Measurements from ENCODE around the gene LYPD6. TPM values are rescaled to one million over a fixed set of nuclear protein-coding genes. Genes with fewer than 3 reads are reported as not detected.

Gene LYPD6
- total RNA-seq, 1 experiment from 2014 or later, result 2.4 TPM

DNA sequence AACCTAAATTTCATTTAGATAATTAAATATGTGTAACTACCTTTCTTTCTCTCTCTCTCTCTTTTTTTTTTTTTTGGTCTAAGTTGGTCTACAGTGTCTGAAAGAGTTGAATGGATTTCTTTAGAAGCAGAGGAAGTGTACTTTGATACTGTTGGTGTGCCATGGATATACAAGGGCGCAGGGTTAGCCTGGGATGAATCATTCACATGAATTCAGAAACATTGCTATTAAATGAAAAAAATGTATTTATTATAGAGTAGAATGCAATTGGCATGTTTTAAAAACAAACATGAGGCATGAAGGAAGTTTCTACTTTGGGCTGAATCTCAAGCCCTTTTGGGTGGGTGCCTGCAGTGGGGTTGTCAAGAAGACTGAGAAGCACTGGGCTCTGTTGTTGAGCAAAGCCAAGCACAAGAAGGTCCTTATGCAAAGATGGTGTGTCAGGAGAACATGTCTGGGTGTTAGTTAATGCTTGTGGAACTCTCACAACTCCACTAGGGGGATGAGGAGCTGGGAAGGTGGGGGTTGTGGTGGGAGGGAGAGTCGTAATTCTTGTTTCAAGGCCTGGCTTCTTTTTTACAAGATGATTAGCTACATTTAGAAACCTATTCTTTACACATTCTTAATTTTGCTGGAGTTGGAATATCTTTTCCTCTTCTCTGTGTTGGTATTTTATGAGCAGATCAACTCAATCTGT, 57.9 kb downstream of the LYPD6 start:
- peak; percentile 39 for TF ChIP-seq CTCF (conservative IDR thresholded peaks at IDR 0.05; ENCODE audit: low read depth, low read length)
- TF ChIP-seq EZH2phosphoT487 (IDR thresholded peaks at IDR 0.05; ENCODE audit: borderline replicate concordance, low read length), result no peak
- ATAC-seq, result no peak
- ChIA-PET CTCF (no interaction called here), POLR2A (ENCODE audit: unreplicated experiment) (no interaction called here)
- H3K9me3 ChIP-seq (ENCODE audit: low read length), result no peaks in the 10 kb centered on the region
- no peaks in the 10 kb centered on the region for H3F3A ChIP-seq (ENCODE audit: low read length, unreplicated experiment)
- BruUV-seq (replicated peaks), result no TSS peak
- H3K9ac ChIP-seq (ENCODE audit: low read length), result no peak overlapping the region
- no peaks in the 10 kb centered on the region for H4K20me1 ChIP-seq (ENCODE audit: low read length)
- H3K79me2 ChIP-seq (ENCODE audit: low read length), result no peaks in the 10 kb centered on the region
- H3K27me3 ChIP-seq (ENCODE audit: low read length), result no peaks in the 10 kb centered on the region
- H3K4me2 ChIP-seq (ENCODE audit: low read length), result no peak overlapping the region
- no peaks in the 10 kb centered on the region for H3K36me3 ChIP-seq (ENCODE audit: low read depth, low read length)
- no peaks in the 10 kb centered on the region for H3K4me1 ChIP-seq (ENCODE audit: insufficient read depth, low read length)
- no peak overlapping the region for H3K4me3 ChIP-seq (ENCODE audit: low read length)
- H3K27ac ChIP-seq (ENCODE audit: low read length), result no peak overlapping the region
- no peaks in the 10 kb centered on the region for H3K9me2 ChIP-seq (replicated peaks; ENCODE audit: low read length)
- intact Hi-C loops (cut with micrococcal nuclease), result no loop called here
- no peak overlapping the region for H2AFZ ChIP-seq (ENCODE audit: low read length)
- DNase-seq, result peak; percentile 17

DNA sequence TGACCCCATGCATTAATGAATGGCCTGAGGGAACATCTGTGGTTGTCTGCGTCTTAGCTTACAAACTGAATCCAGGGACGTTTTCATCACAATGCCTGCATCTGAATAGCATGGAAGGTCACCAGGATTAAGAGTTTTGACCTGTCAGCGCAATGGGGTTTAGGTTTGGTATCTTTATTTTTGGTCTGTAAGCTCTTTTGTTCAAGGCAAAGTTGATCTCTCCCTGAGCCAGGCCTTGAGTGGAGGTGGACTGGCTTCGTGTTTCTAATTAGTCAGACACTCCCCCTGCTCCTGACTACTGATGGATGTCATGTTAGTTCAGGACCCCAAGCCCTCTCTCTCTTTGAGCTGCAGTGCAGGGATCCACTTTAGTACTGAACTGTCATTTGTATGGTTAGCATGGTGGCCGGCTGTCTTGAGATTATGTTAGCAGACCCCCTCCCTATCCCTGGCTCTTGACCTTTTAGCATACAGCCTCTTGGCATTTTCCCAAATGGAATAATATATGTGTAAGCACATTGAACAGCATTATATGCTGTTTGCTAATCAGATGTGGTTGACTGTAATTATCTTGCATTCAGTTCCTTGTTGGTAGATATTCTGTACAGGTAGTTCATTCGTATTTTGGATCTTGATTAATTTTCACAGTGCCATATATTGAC, 59.2 kb downstream of the LYPD6 start:
- no peaks in the 10 kb centered on the region for H3K36me3 ChIP-seq (ENCODE audit: low read depth, low read length)
- DNase-seq, result no peak
- ChIA-PET POLR2A (ENCODE audit: unreplicated experiment) (no interaction called here), CTCF (no interaction called here)
- H3K4me2 ChIP-seq (ENCODE audit: low read length), result no peak overlapping the region
- no peak overlapping the region for H2AFZ ChIP-seq (ENCODE audit: low read length)
- no peaks in the 10 kb centered on the region for H3K27me3 ChIP-seq (ENCODE audit: low read length)
- no peaks in the 10 kb centered on the region for H3K4me1 ChIP-seq (ENCODE audit: insufficient read depth, low read length)
- H3K9me2 ChIP-seq (replicated peaks; ENCODE audit: low read length), result no peaks in the 10 kb centered on the region
- BruUV-seq (replicated peaks), result no TSS peak
- H3F3A ChIP-seq (ENCODE audit: low read length, unreplicated experiment), result no peaks in the 10 kb centered on the region
- intact Hi-C loops (cut with micrococcal nuclease), result no loop called here
- no peak overlapping the region for H3K4me3 ChIP-seq (ENCODE audit: low read length)
- no peak overlapping the region for H3K9ac ChIP-seq (ENCODE audit: low read length)
- H3K79me2 ChIP-seq (ENCODE audit: low read length), result no peaks in the 10 kb centered on the region
- no peak overlapping the region for H3K27ac ChIP-seq (ENCODE audit: low read length)
- TF ChIP-seq EZH2 (IDR thresholded peaks at IDR 0.05; ENCODE audit: low read length, unreplicated experiment), result no peak
- TF ChIP-seq EZH2phosphoT487 (IDR thresholded peaks at IDR 0.05; ENCODE audit: borderline replicate concordance, low read length), result no peak
- TF ChIP-seq CTCF (conservative IDR thresholded peaks at IDR 0.05; ENCODE audit: low read depth, low read length), result no peak
- H4K20me1 ChIP-seq (ENCODE audit: low read length), result no peaks in the 10 kb centered on the region
- no peak for ATAC-seq
- no peaks in the 10 kb centered on the region for H3K9me3 ChIP-seq (ENCODE audit: low read length)

DNA sequence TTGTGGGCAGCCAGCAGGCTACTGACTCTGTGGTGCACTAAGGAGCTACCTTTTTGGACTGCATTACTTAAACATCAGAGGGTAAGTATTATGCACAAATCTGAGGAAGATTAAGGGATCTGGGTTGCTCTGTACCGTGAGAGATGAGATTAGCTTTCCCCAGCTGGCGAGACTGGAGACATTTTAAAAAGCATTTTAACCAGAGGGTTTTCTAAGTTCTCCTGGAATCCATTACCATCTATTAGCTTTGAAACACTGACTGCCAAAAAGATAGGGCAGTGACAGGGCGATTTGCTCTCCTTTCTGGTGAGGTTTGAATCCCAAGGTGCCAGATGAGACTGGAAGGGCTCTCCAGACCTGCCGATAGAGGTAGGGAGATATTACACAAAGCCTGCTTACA, 63.2 kb downstream of the LYPD6 start:
- ATAC-seq, result no peak
- Histone ChIP-seq H3K9me2 (replicated peaks; ENCODE audit: low read length) (no peaks in the 10 kb centered on the region), H4K20me1 (ENCODE audit: low read length) (no peaks in the 10 kb centered on the region), H3K4me1 (ENCODE audit: insufficient read depth, low read length) (no peaks in the 10 kb centered on the region), H3K4me3 (ENCODE audit: low read length) (no peak overlapping the region), H3K79me2 (ENCODE audit: low read length) (no peaks in the 10 kb centered on the region), H3K4me2 (ENCODE audit: low read length) (no peak overlapping the region), H2AFZ (ENCODE audit: low read length) (no peak overlapping the region), H3F3A (ENCODE audit: low read length, unreplicated experiment) (no peaks in the 10 kb centered on the region), H3K36me3 (ENCODE audit: low read depth, low read length) (no peaks in the 10 kb centered on the region), H3K9me3 (ENCODE audit: low read length) (no peaks in the 10 kb centered on the region), H3K27me3 (ENCODE audit: low read length) (no peaks in the 10 kb centered on the region), H3K27ac (ENCODE audit: low read length) (no peak overlapping the region), H3K9ac (ENCODE audit: low read length) (no peak overlapping the region)
- TF ChIP-seq EZH2phosphoT487 (IDR thresholded peaks at IDR 0.05; ENCODE audit: borderline replicate concordance, low read length) (no peak), EZH2 (IDR thresholded peaks at IDR 0.05; ENCODE audit: low read length, unreplicated experiment) (no peak), CTCF (conservative IDR thresholded peaks at IDR 0.05; ENCODE audit: low read depth, low read length) (no peak)
- CTCF ChIA-PET, result no interaction called here
- no peak for DNase-seq
- POLR2A ChIA-PET (ENCODE audit: unreplicated experiment), result no interaction called here
- no TSS peak for BruUV-seq (replicated peaks)
- intact Hi-C loops (cut with micrococcal nuclease), result no loop called here
